ENCODE measurements around the gene PHACTR1. TPM values are rescaled to one million over a fixed set of nuclear protein-coding genes. Genes with fewer than 3 reads are reported as not detected.

The PHACTR1 gene
- total RNA-seq, 4 donors from 2014 or later = 1.5 to 3.6 (median 2.5) TPM

DNA sequence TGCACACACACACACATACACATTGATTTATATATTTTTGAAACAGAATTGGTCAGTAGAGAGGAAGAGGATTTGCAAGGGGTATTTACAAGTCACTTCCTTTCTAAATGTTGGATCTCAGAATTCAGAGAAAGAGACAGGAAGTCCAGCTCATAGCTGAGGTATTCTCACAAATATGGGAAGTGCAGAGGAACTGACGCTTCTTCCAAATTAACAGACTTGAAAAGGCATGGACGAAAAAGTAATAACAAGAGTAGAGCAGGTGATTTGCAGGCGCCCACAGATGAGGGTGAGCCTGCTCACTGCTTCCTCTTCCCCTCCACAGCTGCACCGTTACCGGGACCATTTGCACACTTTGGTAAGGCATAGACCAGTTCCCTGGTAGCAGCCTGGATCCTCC, 246.4 kb downstream of the PHACTR1 start:
- intact Hi-C loops (cut with DNase I; ENCODE audit: low total_unique reads) = no loop called here
- 69 to 80% methylated on average over 5 of the region's 5 CpGs for WGBS, 2 donors
- H3K4me3 ChIP-seq (ENCODE audit: low read depth, poor library complexity, severe bottlenecking) = no peak overlapping the region
- no peak for DNase-seq (ENCODE audit: low spot score in 2 of 2)
- no peak for TF ChIP-seq POLR2A (IDR thresholded peaks at IDR 0.05)
- TF ChIP-seq, protein P1, sequence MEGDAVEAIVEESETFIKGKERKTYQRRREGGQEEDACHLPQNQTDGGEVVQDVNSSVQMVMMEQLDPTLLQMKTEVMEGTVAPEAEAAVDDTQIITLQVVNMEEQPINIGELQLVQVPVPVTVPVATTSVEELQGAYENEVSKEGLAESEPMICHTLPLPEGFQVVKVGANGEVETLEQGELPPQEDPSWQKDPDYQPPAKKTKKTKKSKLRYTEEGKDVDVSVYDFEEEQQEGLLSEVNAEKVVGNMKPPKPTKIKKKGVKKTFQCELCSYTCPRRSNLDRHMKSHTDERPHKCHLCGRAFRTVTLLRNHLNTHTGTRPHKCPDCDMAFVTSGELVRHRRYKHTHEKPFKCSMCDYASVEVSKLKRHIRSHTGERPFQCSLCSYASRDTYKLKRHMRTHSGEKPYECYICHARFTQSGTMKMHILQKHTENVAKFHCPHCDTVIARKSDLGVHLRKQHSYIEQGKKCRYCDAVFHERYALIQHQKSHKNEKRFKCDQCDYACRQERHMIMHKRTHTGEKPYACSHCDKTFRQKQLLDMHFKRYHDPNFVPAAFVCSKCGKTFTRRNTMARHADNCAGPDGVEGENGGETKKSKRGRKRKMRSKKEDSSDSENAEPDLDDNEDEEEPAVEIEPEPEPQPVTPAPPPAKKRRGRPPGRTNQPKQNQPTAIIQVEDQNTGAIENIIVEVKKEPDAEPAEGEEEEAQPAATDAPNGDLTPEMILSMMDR (IDR thresholded peaks at IDR 0.05) = no peak

DNA sequence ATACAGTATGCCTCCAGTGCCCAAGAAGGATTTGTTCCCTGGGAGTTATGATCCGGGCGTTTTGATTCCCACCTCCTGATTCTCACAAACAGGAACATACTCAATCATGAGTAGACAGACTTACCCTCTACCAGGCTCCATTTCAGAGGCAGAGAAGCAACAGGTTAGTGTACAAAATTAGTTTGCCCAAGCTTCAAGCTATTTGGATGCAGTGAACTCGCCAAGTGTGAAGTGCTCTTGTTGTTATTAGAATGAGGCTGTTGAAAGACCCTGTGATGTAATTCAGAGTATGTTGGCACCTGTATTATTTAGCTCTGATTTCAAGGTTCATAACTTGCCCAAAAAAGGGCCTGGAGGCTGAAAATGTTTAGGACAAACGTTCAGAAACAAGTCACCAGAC, 247.0 kb downstream of the PHACTR1 start:
- H3K4me3 ChIP-seq (ENCODE audit: low read depth, poor library complexity, severe bottlenecking) = no peak overlapping the region
- intact Hi-C loops (cut with DNase I; ENCODE audit: low total_unique reads) = no loop called here
- DNase-seq (ENCODE audit: low spot score in 2 of 2) = no peak
- 62 to 64% methylated on average over 4 of the region's 4 CpGs for WGBS, 2 donors
- TF ChIP-seq, protein P1 (IDR thresholded peaks at IDR 0.05) = no peak
- no peak for TF ChIP-seq POLR2A (IDR thresholded peaks at IDR 0.05)

DNA sequence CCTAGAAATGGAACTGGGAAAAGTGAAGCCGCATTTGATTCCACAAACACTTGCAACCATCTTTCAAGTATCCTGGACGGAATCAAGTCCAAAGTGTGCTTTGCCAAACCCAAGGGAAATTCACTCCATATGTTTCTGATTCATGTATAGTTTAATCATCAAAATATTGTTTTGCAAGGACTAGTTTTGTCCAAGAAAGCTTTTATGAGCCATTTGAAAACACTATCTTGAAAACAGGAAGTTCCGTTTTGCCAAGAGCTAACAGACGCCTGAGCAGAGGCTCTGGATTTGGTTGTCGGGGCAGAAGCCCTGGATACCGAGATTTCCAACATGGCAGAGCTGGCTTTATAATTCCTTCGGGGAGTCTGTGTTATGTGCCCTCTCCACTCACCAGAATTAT, 251.1 kb downstream of the PHACTR1 start:
- TF ChIP-seq POLR2A (IDR thresholded peaks at IDR 0.05) = no peak
- TF ChIP-seq, protein P1 (IDR thresholded peaks at IDR 0.05) = no peak
- intact Hi-C loops (cut with DNase I; ENCODE audit: low total_unique reads) = no loop called here
- WGBS, 2 donors = 53 to 56% methylated on average over 7 of the region's 7 CpGs

DNA sequence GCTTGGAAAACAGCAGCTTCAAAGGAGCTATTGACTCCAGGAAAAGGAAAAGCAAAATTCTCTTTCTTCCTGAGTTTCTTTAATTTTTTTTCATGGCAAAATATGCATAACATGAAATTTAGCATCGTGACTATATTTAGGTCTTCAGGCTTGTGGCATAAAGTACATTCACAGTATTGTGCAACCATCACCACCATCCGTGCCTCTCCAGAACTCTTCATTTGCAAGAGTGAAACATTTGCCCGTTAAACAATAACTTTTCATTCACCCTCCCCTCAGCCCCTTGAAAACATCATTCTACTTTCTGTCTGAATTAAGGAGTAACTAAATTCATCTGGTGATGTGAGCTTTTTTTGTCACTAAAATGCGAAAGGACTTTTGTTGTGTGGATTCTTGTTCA, 251.7 kb downstream of the PHACTR1 start:
- 66 to 74% methylated on average over 4 of the region's 4 CpGs for WGBS, 2 donors
- intact Hi-C loops (cut with DNase I; ENCODE audit: low total_unique reads) = no loop called here
- DNase-seq (ENCODE audit: low spot score in 2 of 2) = no peak
- no peak overlapping the region for H3K4me3 ChIP-seq (ENCODE audit: low read depth, poor library complexity, severe bottlenecking)
- TF ChIP-seq, protein P1 (IDR thresholded peaks at IDR 0.05) = no peak
- TF ChIP-seq POLR2A (IDR thresholded peaks at IDR 0.05) = no peak

More for the DNA sequence above, 251.1 kb downstream of the PHACTR1 start:
- no peak for DNase-seq (ENCODE audit: low spot score in 2 of 2)
- no peak overlapping the region for H3K4me3 ChIP-seq (ENCODE audit: low read depth, poor library complexity, severe bottlenecking)

DNA sequence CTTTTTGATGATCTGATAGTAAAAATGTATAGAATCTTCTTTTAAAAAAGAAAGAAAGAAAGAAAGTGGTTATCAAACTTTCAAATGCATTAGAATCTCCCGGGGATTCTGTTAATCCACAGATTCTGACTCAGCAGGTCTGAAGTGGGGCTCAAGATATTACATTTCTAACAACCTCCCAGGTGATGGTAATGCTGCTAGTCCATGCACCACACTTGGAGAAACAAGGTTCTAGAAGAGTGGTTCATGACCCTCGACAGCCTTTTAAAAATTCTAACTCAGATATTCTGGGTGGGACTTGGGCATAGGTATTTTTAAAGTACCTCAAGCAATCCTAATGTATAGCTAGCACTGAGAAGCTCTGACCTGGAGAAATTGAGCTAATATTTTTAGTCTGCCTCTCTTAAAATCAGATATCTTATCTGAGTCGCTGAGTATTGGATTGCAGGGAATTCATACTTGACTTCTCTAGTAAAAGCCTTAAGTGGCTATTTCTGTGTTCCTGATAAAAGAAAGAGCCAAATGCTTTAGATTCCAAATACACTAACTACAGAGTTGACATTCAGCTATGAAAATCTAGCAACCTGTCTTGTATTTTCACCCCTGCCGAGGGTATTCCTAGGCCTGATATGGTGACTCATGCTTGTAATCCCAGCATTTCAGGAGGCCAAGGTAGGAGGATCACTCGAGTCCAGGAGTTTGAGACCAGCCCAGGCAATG, 252.4 kb downstream of the PHACTR1 start:
- intact Hi-C loops (cut with DNase I; ENCODE audit: low total_unique reads) = no loop called here
- no peak for DNase-seq (ENCODE audit: low spot score in 2 of 2)
- TF ChIP-seq, protein P1 (IDR thresholded peaks at IDR 0.05) = no peak
- TF ChIP-seq POLR2A (IDR thresholded peaks at IDR 0.05) = no peak
- 89 to 92% methylated on average over 5 of the region's 5 CpGs for WGBS, 2 donors
- no peak overlapping the region for H3K4me3 ChIP-seq (ENCODE audit: low read depth, poor library complexity, severe bottlenecking)

DNA sequence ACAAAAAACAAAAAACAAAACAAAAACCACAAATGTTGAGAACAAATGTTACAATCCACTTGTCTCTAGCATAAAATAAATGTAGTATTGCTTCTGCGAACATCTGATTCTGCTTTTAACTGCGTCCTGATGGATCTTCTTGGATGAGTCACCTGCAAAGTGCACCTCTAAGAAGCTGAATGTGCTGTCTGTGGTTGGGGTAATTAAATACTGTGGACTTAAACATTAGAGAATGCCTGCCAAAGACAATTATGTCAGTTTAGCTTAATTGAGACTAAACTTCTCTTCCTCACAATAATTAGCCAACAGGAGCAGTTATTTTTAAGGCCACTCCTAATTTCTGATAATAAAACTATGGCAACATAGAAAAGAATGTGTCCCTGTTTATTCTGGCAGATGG, 253.4 kb downstream of the PHACTR1 start:
- TF ChIP-seq, protein P1 (IDR thresholded peaks at IDR 0.05) = no peak
- no peak for TF ChIP-seq POLR2A (IDR thresholded peaks at IDR 0.05)
- DNase-seq (ENCODE audit: low spot score in 2 of 2) = no peak
- no peak overlapping the region for H3K4me3 ChIP-seq (ENCODE audit: low read depth, poor library complexity, severe bottlenecking)
- WGBS, 2 donors = 84 to 90% methylated on average over 2 of the region's 2 CpGs
- intact Hi-C loops (cut with DNase I; ENCODE audit: low total_unique reads) = no loop called here

Data from lower leg skin (tissue), 4 donors.